ENCODE data around the gene TUBGCP6. TPM values are rescaled to one million over a fixed set of nuclear protein-coding genes. Genes with fewer than 3 reads are reported as not detected.

TUBGCP6 gene
- total RNA-seq, 1 donor from 2014 or later, result 23.5 TPM

DNA sequence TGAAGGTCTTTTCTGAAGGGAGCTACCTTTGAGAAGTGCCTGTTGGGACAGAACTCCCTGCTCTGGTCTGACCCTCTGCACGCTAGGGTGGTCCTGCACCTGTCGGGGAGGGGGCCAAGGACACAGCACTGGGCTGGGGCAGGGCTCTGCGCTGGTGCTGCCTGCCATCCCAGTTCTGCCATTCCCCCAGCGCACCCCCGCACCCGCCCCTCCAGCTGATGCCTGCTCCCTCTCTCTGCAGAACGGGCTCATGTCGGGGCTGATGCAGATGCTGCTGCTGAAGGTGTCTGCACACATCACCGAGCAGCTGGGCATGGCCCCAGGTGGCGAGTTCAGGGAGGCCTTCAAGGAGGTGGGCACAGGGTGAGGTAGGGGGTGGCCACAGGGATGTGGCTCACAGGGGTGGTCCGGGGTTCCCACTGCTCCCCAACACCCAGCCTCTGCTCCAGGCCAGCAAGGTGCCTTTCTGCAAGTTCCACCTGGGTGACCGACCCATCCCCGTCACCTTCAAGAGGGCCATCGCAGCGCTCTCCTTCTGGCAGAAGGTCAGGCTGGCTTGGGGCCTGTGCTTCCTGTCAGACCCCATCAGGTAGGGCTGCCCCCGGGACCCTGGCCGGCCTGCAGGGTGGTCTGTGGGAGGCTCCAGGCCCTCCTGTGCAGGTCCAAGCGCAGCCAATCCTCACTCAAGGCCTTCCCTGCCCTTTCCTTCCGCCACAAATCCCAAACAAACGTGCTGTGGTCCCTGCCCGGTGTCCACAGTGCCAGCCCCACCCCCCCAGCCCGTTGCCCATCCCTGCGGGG, 47.6 kb downstream of the TUBGCP6 start:
- no peak for DNase-seq

GRCh38 chr22:50196256-50196655, 48.6 kb downstream of the TUBGCP6 start:
- DNase-seq, result no peak

- DNase-seq, result no peak
These were observed 50.6 kb downstream of the TUBGCP6 start for GRCh38 chr22:50194037-50194805.

- no peak for DNase-seq
These were observed 51.2 kb downstream of the TUBGCP6 start for GRCh38 chr22:50193621-50194020.

DNA sequence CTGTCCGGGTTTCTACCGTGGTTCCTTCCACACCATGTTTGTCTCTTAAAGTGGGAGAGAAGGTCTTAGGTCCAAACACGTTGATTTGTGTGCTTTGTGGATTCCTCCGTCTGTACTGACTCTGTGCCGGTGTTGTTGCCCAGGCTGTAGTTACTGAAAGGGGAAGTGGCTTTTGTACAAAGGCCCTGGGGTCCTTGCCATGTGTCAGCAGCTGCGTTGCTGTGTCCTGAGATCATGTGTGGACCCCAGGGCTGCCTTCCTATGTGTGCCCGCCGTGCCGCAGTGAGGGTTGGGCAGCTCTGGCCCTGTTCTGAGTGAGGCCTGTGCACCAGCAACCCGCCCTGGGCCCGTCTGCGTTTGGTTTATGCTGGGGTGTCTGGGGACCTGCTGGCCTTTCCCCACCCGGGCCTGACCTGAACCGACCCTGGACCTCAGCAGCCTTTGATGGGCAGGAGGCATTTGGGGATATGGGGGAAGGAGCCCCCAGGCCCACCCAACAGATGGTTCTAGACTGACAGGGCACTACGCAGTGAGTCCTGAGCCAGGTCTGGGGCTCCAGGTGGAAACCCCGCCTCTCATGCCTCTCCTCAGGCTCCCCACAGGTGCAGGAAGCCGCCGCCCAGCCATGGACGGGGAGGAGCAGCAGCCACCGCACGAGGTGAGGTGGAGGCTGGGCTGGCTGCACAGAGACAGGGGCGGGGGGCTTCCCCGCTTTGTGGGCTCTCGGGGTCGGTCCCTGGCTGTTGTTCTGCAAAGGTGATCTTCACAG, 52.2 kb downstream of the TUBGCP6 start:
- DNase-seq, result no peak

DNA sequence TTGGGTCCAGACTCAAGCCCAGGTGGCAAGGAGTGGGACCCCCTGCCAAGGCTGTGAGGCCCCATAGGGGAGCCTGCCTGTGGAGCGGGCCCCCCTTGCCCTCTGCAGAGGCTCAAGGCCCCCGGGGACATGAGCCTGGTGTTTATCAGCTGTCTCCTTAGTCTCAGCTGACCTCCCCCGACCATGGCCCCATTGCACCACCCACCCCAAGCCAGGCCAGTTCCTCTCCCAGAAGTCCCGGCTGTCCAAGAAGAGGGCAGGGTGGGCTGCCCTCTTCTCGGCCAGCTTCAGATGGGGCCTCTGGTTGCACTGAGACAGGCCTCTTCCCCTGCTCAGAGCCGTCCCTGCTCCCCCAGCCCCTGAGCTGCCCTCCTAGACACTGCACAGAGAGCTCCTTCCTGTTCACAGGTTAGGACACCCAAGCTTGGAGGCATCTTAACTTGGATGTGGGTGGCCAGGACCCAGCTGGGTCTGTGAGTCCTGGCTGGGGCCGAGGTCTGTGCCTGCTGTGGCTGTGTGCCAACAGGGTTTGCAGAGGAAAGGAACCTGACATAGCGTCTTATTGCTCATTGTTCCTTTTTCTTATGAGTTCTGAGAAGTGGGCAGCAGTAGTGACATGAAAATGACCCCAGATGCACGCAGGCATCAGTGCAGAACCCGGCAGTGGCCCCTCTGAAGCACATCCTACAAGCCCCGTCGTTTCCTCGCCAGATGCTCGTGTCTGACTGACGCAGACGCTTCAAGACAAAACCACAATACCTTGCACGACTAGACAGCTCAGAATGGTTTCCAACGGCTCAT, 53.7 kb downstream of the TUBGCP6 start:
- DNase-seq, result no peak

GRCh38 chr22:50190182-50190940, 54.5 kb downstream of the TUBGCP6 start:
- DNase-seq, result no peak

DNA sequence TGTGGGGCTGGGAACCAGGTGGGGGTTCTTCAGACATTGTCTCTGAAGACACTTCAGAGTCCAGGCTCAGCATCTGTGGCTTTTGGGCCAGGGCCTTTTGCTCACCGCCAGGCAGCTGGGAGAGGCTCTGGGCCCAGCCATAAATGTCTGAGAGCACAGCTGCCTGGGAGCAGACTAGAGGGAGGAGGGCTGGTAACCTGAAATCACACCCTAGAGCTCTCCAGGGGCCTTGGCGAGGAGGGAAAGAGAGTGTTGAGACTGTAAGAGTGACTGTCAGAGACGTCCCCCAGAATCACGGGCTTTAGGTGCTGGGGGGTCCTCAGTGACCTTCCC, 55.0 kb downstream of the TUBGCP6 start:
- DNase-seq, result no peak

DNA sequence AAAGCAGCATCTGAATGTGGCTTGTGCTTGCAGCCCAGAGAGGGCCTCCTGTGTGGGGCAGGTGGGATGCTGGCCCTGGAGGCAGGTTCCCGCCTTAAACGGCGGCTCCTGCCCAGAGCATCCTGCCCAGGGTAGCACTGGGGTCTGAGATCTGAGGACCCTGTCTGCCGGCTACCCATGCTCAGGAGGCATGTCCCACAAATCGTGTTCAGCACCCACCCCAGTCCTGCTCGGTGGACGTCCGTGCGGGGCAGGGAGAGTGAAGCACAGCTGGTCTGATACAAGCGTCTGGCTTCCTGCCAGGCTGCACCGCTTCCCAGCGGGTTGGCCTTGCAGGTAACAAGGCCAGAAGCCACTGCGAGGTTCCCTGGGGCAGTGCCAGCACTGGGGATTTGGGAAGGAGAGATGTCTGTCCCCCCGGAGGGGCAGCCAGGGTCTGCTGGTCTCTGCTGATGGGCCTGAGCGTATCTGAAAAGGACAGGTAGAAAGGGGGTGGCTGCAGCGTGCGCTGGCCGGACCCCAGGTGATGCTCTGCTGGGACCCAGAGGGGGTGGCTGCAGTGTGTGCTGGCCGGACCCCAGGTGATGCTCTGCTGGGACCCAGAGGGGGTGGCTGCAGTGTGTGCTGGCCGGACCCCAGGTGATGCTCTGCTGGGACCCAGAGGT, 55.5 kb downstream of the TUBGCP6 start:
- DNase-seq, result no peak

DNA sequence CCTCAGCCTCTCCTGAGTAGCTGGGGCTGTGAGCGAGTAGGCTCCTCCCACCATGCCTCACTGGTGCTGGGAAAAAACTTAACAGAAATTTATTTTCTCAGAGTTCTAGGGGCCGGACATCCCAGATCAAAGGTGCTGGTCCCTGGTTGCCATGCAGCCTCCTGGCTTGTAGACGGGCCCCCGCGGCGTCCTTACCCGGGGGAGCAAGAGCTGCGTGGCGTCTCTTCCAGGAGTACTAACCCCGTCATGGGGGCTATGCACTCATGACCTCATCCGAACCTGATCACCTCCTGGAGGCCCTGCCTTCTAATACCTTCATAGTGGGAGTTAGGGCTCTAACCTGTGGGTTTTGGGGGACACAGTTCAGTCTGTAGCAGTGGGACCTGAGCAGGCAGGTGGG, 56.5 kb downstream of the TUBGCP6 start:
- DNase-seq, result no peak

DNA sequence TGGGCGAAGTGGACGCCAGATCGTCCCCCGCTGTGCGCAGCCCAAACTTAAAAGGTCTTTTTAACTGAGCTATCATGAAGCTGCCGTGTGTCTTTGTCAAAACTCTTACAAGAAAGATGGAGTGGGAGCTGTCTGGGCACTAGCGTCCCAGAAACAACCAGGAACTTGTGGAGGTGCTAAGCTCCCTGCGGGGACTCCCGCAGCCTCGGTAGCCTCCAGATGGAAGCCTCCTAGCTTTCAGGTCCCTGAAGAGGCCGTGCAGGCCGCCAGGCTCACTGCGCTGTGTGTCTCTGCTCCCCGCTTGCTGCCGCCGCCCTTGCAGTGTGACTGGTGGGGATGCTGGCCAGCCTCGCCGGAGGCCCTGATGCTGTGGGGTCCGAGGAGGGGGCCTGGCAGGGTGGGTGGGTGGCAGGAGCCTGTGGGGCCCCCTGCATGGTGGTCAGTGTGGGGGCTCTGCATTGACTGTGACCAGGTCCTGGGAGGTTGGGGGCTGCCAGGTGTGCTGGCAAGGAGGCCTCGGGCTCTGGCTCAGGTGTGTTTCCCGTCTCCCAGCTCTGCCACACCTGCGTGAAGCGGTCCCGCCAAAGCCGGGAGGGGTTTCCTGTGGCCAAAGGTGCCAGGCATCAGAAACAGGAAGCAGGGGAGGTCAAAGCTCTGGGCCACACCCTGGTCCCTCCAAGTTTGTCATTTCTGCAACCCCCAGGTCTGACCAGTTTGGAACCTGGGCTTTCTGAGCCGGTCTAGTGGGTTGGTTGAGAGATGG, 57.9 kb downstream of the TUBGCP6 start:
- DNase-seq, result no peak

GRCh38 chr22:50186181-50186714, 58.6 kb downstream of the TUBGCP6 start:
- DNase-seq, result no peak

- peak; percentile 78 for DNase-seq
These were observed 59.3 kb downstream of the TUBGCP6 start, which contains the start of gene TRABD for GRCh38 chr22:50185375-50186087. TSS of gene TRABD (plus strand) at chr22:50185913. CDS start at chr22:50193061, 7,148 bp downstream.

DNA sequence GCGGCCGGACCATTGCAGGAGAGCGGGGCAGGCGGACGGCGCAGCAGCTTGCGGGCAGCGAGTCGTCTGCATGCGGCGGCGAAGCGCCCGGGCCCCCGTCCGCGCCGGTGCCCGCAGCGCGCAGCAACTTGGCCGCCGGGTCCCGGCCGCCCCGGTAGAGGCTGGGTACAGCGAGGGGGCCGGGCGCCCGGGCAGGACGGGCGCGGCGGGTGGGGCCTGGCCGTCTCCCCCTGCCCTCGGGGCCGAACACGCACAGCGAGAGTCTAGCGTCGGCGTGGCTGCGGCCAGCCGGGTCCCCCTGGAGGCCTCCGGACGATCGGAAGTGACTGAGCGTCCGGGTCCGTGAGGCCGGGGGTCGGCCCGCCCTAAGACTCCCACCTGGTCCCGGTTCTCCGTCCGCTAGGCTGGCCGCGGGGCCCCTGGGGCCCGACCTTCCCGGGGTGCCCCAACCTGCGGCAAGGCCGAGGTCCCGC, 59.9 kb downstream of the TUBGCP6 start:
- no peak for DNase-seq

- DNase-seq, result no peak
These were observed 60.6 kb downstream of the TUBGCP6 start for GRCh38 chr22:50184004-50184901.

GRCh38 chr22:50183141-50183971, 61.5 kb downstream of the TUBGCP6 start:
- DNase-seq, result no peak

Measured in skin of body (tissue), 2 donors.